Pancreas (tissue), 10 donors: ENCODE measurements around the gene BRINP2. TPM values are rescaled to one million over a fixed set of nuclear protein-coding genes. Genes with fewer than 3 reads are reported as not detected.

Source experiments
- ATAC-seq, 4 donors: fragments of 200-7000 bp; cut with Tn5 transposase; one replicate each; pipeline versions ENCODE4 v1.8.0 to v1.9.1; 2020; ENCODE audit warnings: mild to moderate bottlenecking in 4 of 4, moderate library complexity in 4 of 4
- DNase-seq, 6 donors: peaks; one replicate each; pipeline ENCODE4 v3.0.0-alpha.2; 2020
- FAIRE-seq: peaks from 2 replicates; lab custom pipeline; 2012; peaks lifted over from hg19 to GRCh38; lab: Jason Lieb, UNC
- H3K27ac ChIP-seq, 4 donors: fragments of 200-600 bp; sonication (generic); 1 replicate in 3 of 4; 2 replicates in 1 of 4; pipeline versions ENCODE4 v1.5.0 to v1.8.0; 2020
- H3K27me3 ChIP-seq, 4 donors: fragments of 200-600 bp; one replicate each; pipeline ENCODE4 v1.8.0; 2021
- H3K36me3 ChIP-seq, 3 donors: fragments of 200-600 bp; sonication (generic) in 1 of 3; one replicate each; pipeline versions ENCODE4 v1.5.0 to v1.8.0; 2020 to 2021
- H3K4me1 ChIP-seq, 3 donors: fragments of 200-600 bp; one replicate each; pipeline ENCODE4 v1.8.0; 2021
- H3K4me3 ChIP-seq, 4 donors: fragments of 200-600 bp; sonication (generic) in 2 of 4; one replicate each; pipeline versions ENCODE4 v1.5.0 to v1.8.0; 2020 to 2021
- H3K9me3 ChIP-seq, 4 donors: fragments of 200-600 bp; one replicate each; pipeline ENCODE4 v1.8.0; 2021
- WGBS, 2 donors: extraction: QIAGEN DNeasy Blood & Tissue Kit; methylation state at CpG; one replicate each; pipeline ENCODE4 v1.1.7; 2013; 5-methylcytosine and 5-hydroxymethylcytosine counted together
- intact Hi-C, 3 donors: fragments of 100-400 bp; cut with DNase I; formaldehyde crosslinking; loops; one replicate each; pipeline versions ENCODE4 v1.11.1 to v1.14.2; 2022
- polyA plus RNA-seq, 2 donors: library from polyadenylated mRNA; stranded (reverse); fragments of 200-250 nt; gene quantifications; one replicate each; pipeline ENCODE4 v1.2.3, GENCODE V29; 2013
- total RNA-seq, 6 donors: library from RNA; stranded (reverse); fragmentation: NEBNext Ultra II Directional in 4 of 6; extraction: Animal tissue kit (Norgen Biotek cat#: 25700) in 4 of 6; gene quantifications; one replicate each; pipeline versions ENCODE4 v1.2.1 to v1.2.4, GENCODE V29; 2021 to 2023
- TF ChIP-seq, protein P1 (sequence below), 4 donors: fragments of 200-600 bp; sonication (generic) in 3 of 4; IDR thresholded peaks; one replicate each; pipeline versions ENCODE4 v1.5.0 to v1.8.0; 2021; ENCODE audit warnings: antibody characterized with exemption in 4 of 4
- donor health status: healthy with polysubstance abuse.
- donor health status: DM: no; HTN: no; CAD: no; lungs with moderate emphysema.
- donor health status: DM: no; HTN: no; CAD: no.
- donor health status: control.
- donor health status: control.
- donor health status: Bipolar disorder and iron deficiency.
- donor health status: DM: yes; HTN: yes; CAD: no.
- donor health status: DM: no; HTN: no; CAD: no.
- donor health status: DM: no; HTN: no; CAD: no.
- donor health status: DM: yes; HTN: yes; CAD: no.

Gene BRINP2
- total and polyA plus RNA-seq, 8 donors = 0.04 to 0.23 (median 0.19) TPM; not detected in 5

DNA sequence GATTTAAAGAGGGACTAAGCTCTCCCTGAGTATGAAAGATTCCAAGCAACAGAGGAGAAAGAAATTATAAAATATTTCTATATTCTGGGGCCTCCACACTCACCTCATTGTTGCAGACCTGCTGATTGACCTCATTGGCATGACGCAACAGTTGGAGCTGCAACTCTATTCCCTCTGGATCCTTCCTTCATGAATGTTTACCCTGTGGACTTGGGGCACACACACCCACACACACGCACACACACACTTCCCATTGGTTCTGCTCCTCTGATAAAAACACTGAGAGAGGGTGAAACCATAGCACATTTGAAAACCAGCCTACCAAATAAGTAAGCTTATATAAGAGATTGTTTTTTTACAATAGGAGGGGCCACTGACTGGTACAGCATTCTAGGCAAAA, 159.1 kb downstream of the BRINP2 start:
- no peak for ATAC-seq

More for the DNA sequence above, 159.1 kb downstream of the BRINP2 start:
- Histone ChIP-seq H3K4me1 (no peaks in the 10 kb centered on the region), H3K9me3 (no peaks in the 10 kb centered on the region), H3K27ac (no peak overlapping the region), H3K27me3 (no peaks in the 10 kb centered on the region), H3K36me3 (no peaks in the 10 kb centered on the region), H3K4me3 (no peak overlapping the region)
- FAIRE-seq (no peak), DNase-seq (no peak)
- intact Hi-C loops = no loop called here
- TF ChIP-seq, protein P1, sequence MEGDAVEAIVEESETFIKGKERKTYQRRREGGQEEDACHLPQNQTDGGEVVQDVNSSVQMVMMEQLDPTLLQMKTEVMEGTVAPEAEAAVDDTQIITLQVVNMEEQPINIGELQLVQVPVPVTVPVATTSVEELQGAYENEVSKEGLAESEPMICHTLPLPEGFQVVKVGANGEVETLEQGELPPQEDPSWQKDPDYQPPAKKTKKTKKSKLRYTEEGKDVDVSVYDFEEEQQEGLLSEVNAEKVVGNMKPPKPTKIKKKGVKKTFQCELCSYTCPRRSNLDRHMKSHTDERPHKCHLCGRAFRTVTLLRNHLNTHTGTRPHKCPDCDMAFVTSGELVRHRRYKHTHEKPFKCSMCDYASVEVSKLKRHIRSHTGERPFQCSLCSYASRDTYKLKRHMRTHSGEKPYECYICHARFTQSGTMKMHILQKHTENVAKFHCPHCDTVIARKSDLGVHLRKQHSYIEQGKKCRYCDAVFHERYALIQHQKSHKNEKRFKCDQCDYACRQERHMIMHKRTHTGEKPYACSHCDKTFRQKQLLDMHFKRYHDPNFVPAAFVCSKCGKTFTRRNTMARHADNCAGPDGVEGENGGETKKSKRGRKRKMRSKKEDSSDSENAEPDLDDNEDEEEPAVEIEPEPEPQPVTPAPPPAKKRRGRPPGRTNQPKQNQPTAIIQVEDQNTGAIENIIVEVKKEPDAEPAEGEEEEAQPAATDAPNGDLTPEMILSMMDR (IDR thresholded peaks at IDR 0.05) = no peak
- 77 to 82% methylated on average over 2 of the region's 2 CpGs for WGBS, 2 donors

Other genes with a start within 250 kb of the BRINP2 start
- under 1 TPM; 0.23 to 0.52 (median 0.32) TPM for gene ASTN1, start 6.2 kb upstream of the BRINP2 start, total RNA-seq
- gene ASTN1, start 6.2 kb upstream of the BRINP2 start, polyA plus RNA-seq = under 1 TPM; 0.11 to 0.77 TPM